Forelimb muscle (tissue), 1 donor: ENCODE data around the gene CUL4B. TPM values are rescaled to one million over a fixed set of nuclear protein-coding genes. Genes with fewer than 3 reads are reported as not detected.
A peak's percentile ranks its signal among the peaks of the same experiment; 100 is the strongest.
"Not testable (repeated sequence)": the region's sequence is repeated elsewhere in the genome, so short reads cannot be mapped to it uniquely, and the experiment has no call there.

Experiments
- DNase-seq: peaks from one replicate; pipeline ENCODE4 v3.0.0-alpha.2; 2013; ENCODE audit warnings: low read depth
- polyA plus RNA-seq: library from polyadenylated mRNA; unstranded; fragments of 120-200 nt; gene quantifications from one replicate; pipeline ENCODE4 v1.2.1, GENCODE V29; 2013; ENCODE audit not compliant: insufficient read length

Gene CUL4B
- polyA plus RNA-seq, result 25.6 TPM

- DNase-seq, result peak; percentile 78
Observed at GRCh38 chrX:120560842-120561633, at the start of gene CUL4B. TSS of gene CUL4B (minus strand) at chrX:120560962. CDS start at chrX:120560638, 324 bp downstream.

GRCh38 chrX:120604361-120604782, 43.6 kb upstream of the CUL4B start:
- DNase-seq, result no peak

- peak; percentile 83 for DNase-seq
Observed at GRCh38 chrX:120603707-120604360, 43.1 kb upstream of the CUL4B start, which contains the start of gene MCTS1. TSS of gene MCTS1 (plus strand) at chrX:120604101. CDS start at chrX:120604237, 136 bp downstream.

- no peak for DNase-seq
Observed at GRCh38 chrX:120585702-120586101, 24.9 kb upstream of the CUL4B start.

GRCh38 chrX:120575379-120576114, 14.8 kb upstream of the CUL4B start:
- no peak for DNase-seq

GRCh38 chrX:120573806-120574205, 13.0 kb upstream of the CUL4B start:
- not testable (repeated sequence) for DNase-seq

GRCh38 chrX:120570011-120570600, 9.3 kb upstream of the CUL4B start:
- DNase-seq, result no peak

- no peak for DNase-seq
Observed at GRCh38 chrX:120568609-120569008, 7.8 kb upstream of the CUL4B start.

GRCh38 chrX:120568035-120568434, 7.3 kb upstream of the CUL4B start:
- DNase-seq, result no peak

GRCh38 chrX:120566817-120567216, 6.1 kb upstream of the CUL4B start:
- DNase-seq, result no peak

- DNase-seq, result no peak
Observed at GRCh38 chrX:120564925-120565324, 4.2 kb upstream of the CUL4B start.

GRCh38 chrX:120562569-120562926, 1.8 kb upstream of the CUL4B start:
- DNase-seq, result no peak

GRCh38 chrX:120561634-120562568, 1.1 kb upstream of the CUL4B start:
- DNase-seq, result no peak

- DNase-seq, result no peak
Observed at GRCh38 chrX:120560405-120560841, 339 bp downstream of the CUL4B start.

- DNase-seq, result no peak
Observed at GRCh38 chrX:120559804-120560203, 958 bp downstream of the CUL4B start.

GRCh38 chrX:120556251-120556650, 4.5 kb downstream of the CUL4B start:
- DNase-seq, result no peak

GRCh38 chrX:120549483-120550452, 11.0 kb downstream of the CUL4B start:
- no peak for DNase-seq

GRCh38 chrX:120536061-120536460, 24.7 kb downstream of the CUL4B start:
- no peak for DNase-seq

GRCh38 chrX:120534413-120535205, 26.2 kb downstream of the CUL4B start:
- no peak for DNase-seq
